ENCODE measurements around the gene PDLIM3. TPM values are rescaled to one million over a fixed set of nuclear protein-coding genes. Genes with fewer than 3 reads are reported as not detected.

PDLIM3 gene
- total RNA-seq, 1 experiment from 2014 or later, result 0.47 TPM

GRCh38 chr4:185520119-185520518 is 15.2 kb downstream of the PDLIM3 start:
- CTCF ChIA-PET, result no interaction called here

GRCh38 chr4:185518494-185518893 is 16.8 kb downstream of the PDLIM3 start:
- Histone ChIP-seq H3K36me3 (ENCODE audit: low read depth, low read length) (no peaks in the 10 kb centered on the region), H3K27ac (ENCODE audit: low read length) (no peak overlapping the region), H3K27me3 (ENCODE audit: low read length) (no peaks in the 10 kb centered on the region), H4K20me1 (ENCODE audit: low read length) (no peaks in the 10 kb centered on the region), H3K4me2 (ENCODE audit: low read length) (no peak overlapping the region), H2AFZ (ENCODE audit: low read length) (no peak overlapping the region), H3K4me1 (ENCODE audit: insufficient read depth, low read length) (peaks cover 8% of the 10 kb centered on the region; the same call in 1 of the 2 replicates), H3K9me3 (ENCODE audit: low read length) (no peaks in the 10 kb centered on the region), H3F3A (ENCODE audit: low read length, unreplicated experiment) (no peaks in the 10 kb centered on the region), H3K9me2 (replicated peaks; ENCODE audit: low read length) (no peaks in the 10 kb centered on the region), H3K79me2 (ENCODE audit: low read length) (no peaks in the 10 kb centered on the region), H3K4me3 (ENCODE audit: low read length) (no peak overlapping the region), H3K9ac (ENCODE audit: low read length) (no peak overlapping the region)
- ChIA-PET CTCF (no interaction called here), POLR2A (ENCODE audit: unreplicated experiment) (no interaction called here)
- no peak for TF ChIP-seq EZH2phosphoT487 (IDR thresholded peaks at IDR 0.05; ENCODE audit: borderline replicate concordance, low read length)
- TF ChIP-seq CTCF (conservative IDR thresholded peaks at IDR 0.05; ENCODE audit: low read depth, low read length), result no peak
- TF ChIP-seq EZH2 (IDR thresholded peaks at IDR 0.05; ENCODE audit: low read length, unreplicated experiment), result no peak
- no peak for ATAC-seq
- BruUV-seq (replicated peaks), result no TSS peak
- no peak for DNase-seq
- intact Hi-C loops (cut with micrococcal nuclease), result loop anchor here (10.0 kb wide), 1 partner anchor 76 kb away; no protein-coding TSS in a partner anchor

More at GRCh38 chr4:185520119-185520518, 15.2 kb downstream of the PDLIM3 start:
- no peak overlapping the region for H3K9ac ChIP-seq (ENCODE audit: low read length)
- H3K36me3 ChIP-seq (ENCODE audit: low read depth, low read length), result no peaks in the 10 kb centered on the region
- H4K20me1 ChIP-seq (ENCODE audit: low read length), result no peaks in the 10 kb centered on the region
- TF ChIP-seq CTCF (conservative IDR thresholded peaks at IDR 0.05; ENCODE audit: low read depth, low read length) (no peak), EZH2phosphoT487 (IDR thresholded peaks at IDR 0.05; ENCODE audit: borderline replicate concordance, low read length) (no peak), EZH2 (IDR thresholded peaks at IDR 0.05; ENCODE audit: low read length, unreplicated experiment) (no peak)
- no peaks in the 10 kb centered on the region for H3K79me2 ChIP-seq (ENCODE audit: low read length)
- BruUV-seq (replicated peaks), result no TSS peak
- intact Hi-C loops (cut with micrococcal nuclease), result no loop called here
- no peaks in the 10 kb centered on the region for H3K9me3 ChIP-seq (ENCODE audit: low read length)
- ATAC-seq (no peak), DNase-seq (no peak)
- H3K4me1 ChIP-seq (ENCODE audit: insufficient read depth, low read length), result no peaks in the 10 kb centered on the region
- POLR2A ChIA-PET (ENCODE audit: unreplicated experiment), result no interaction called here
- H3F3A ChIP-seq (ENCODE audit: low read length, unreplicated experiment), result no peaks in the 10 kb centered on the region
- no peak overlapping the region for H3K4me3 ChIP-seq (ENCODE audit: low read length)
- no peak overlapping the region for H3K27ac ChIP-seq (ENCODE audit: low read length)
- no peaks in the 10 kb centered on the region for H3K27me3 ChIP-seq (ENCODE audit: low read length)
- H2AFZ ChIP-seq (ENCODE audit: low read length), result no peak overlapping the region
- no peaks in the 10 kb centered on the region for H3K9me2 ChIP-seq (replicated peaks; ENCODE audit: low read length)
- no peak overlapping the region for H3K4me2 ChIP-seq (ENCODE audit: low read length)

- Histone ChIP-seq H3K27ac (ENCODE audit: low read length) (no peak overlapping the region), H3K9me3 (ENCODE audit: low read length) (no peaks in the 10 kb centered on the region), H3K27me3 (ENCODE audit: low read length) (no peaks in the 10 kb centered on the region), H3K4me2 (ENCODE audit: low read length) (no peak overlapping the region), H3K36me3 (ENCODE audit: low read depth, low read length) (no peaks in the 10 kb centered on the region), H3K4me3 (ENCODE audit: low read length) (no peak overlapping the region), H4K20me1 (ENCODE audit: low read length) (no peaks in the 10 kb centered on the region), H3K9ac (ENCODE audit: low read length) (no peak overlapping the region), H2AFZ (ENCODE audit: low read length) (no peak overlapping the region), H3K9me2 (replicated peaks; ENCODE audit: low read length) (no peaks in the 10 kb centered on the region), H3K79me2 (ENCODE audit: low read length) (no peaks in the 10 kb centered on the region), H3F3A (ENCODE audit: low read length, unreplicated experiment) (no peaks in the 10 kb centered on the region), H3K4me1 (ENCODE audit: insufficient read depth, low read length) (peaks cover 13% of the 10 kb centered on the region)
- no peak for DNase-seq
- TF ChIP-seq EZH2 (IDR thresholded peaks at IDR 0.05; ENCODE audit: low read length, unreplicated experiment), result no peak
- TF ChIP-seq CTCF (conservative IDR thresholded peaks at IDR 0.05; ENCODE audit: low read depth, low read length), result no peak
- intact Hi-C loops (cut with micrococcal nuclease), result loop anchor here (10.0 kb wide), 1 partner anchor 77 kb away; no protein-coding TSS in a partner anchor
- CTCF ChIA-PET, result no interaction called here
- POLR2A ChIA-PET (ENCODE audit: unreplicated experiment), result no interaction called here
- ATAC-seq, result no peak
- no TSS peak for BruUV-seq (replicated peaks)
Measured at GRCh38 chr4:185518069-185518468, 17.2 kb downstream of the PDLIM3 start.

Data from PC-3 (cell line).